ENCODE results near the gene ANKH. TPM values are rescaled to one million over a fixed set of nuclear protein-coding genes. Genes with fewer than 3 reads are reported as not detected.

ANKH gene
- total RNA-seq, 1 donor from 2014 or later: 0.19 TPM

- H3K9ac ChIP-seq: no peak overlapping the region
- H3K79me2 ChIP-seq (ENCODE audit: low read depth): no peaks in the 10 kb centered on the region
- H3K36me3 ChIP-seq: no peaks in the 10 kb centered on the region
- Mint-ChIP-seq H3K4me3 (no peak overlapping the region), H3K36me3 (no peaks in the 10 kb centered on the region), H3K4me1 (peaks cover 10% of the 10 kb centered on the region), H3K27me3 (ENCODE audit: insufficient read depth, low read depth) (peaks cover 5% of the 10 kb centered on the region), H3K27ac (no peak overlapping the region), H3K9me3 (no peaks in the 10 kb centered on the region)
- H3K27ac ChIP-seq: no peak overlapping the region
- peaks cover 11% of the 10 kb centered on the region for H3K4me1 ChIP-seq
- H4K20me1 ChIP-seq (ENCODE audit: low read depth): no peaks in the 10 kb centered on the region
- H3K27me3 ChIP-seq: no peaks in the 10 kb centered on the region
- H3K9me3 ChIP-seq (ENCODE audit: low read depth): no peaks in the 10 kb centered on the region
- H2AFZ ChIP-seq (replicated peaks): no peak overlapping the region
- H3K4me3 ChIP-seq: no peak overlapping the region
- TF ChIP-seq, protein P1, sequence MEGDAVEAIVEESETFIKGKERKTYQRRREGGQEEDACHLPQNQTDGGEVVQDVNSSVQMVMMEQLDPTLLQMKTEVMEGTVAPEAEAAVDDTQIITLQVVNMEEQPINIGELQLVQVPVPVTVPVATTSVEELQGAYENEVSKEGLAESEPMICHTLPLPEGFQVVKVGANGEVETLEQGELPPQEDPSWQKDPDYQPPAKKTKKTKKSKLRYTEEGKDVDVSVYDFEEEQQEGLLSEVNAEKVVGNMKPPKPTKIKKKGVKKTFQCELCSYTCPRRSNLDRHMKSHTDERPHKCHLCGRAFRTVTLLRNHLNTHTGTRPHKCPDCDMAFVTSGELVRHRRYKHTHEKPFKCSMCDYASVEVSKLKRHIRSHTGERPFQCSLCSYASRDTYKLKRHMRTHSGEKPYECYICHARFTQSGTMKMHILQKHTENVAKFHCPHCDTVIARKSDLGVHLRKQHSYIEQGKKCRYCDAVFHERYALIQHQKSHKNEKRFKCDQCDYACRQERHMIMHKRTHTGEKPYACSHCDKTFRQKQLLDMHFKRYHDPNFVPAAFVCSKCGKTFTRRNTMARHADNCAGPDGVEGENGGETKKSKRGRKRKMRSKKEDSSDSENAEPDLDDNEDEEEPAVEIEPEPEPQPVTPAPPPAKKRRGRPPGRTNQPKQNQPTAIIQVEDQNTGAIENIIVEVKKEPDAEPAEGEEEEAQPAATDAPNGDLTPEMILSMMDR (IDR thresholded peaks at IDR 0.05): no peak
- TF ChIP-seq EZH2 (IDR thresholded peaks at IDR 0.05) (no peak), EZH2phosphoT487 (IDR thresholded peaks at IDR 0.05) (no peak)
- DNase-seq (ENCODE audit: low spot score): no peak
- no peak overlapping the region for H3K4me2 ChIP-seq
- H3F3A ChIP-seq (ENCODE audit: low read depth): no peaks in the 10 kb centered on the region
These were observed 17.9 kb downstream of the ANKH start for GRCh38 chr5:14853685-14854084.

DNA sequence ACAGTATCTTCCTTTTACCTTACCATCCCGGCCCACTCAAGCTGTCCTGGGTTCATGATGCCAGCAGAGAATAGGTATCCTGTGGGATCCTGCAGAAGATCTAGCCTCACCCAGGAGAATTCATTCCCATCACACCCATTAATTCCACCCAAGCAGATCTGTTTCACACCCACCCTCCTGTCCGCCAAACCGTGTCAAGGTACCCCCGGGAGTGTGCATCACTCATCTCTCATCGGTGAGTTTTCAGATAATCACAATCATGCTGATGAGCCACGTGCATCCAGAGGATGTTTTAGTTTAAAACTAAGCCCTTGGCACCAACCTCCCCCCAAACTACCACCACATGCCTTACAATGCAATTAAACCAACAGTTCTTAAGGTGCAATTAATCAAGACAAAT lies 18.8 kb downstream of the ANKH start:
- no peak overlapping the region for H3K27ac ChIP-seq
- Mint-ChIP-seq H3K36me3 (no peaks in the 10 kb centered on the region), H3K4me3 (no peak overlapping the region), H3K9me3 (no peaks in the 10 kb centered on the region), H3K27ac (no peak overlapping the region), H3K27me3 (ENCODE audit: insufficient read depth, low read depth) (peaks cover 8% of the 10 kb centered on the region), H3K4me1 (peaks cover 10% of the 10 kb centered on the region)
- H4K20me1 ChIP-seq (ENCODE audit: low read depth): no peaks in the 10 kb centered on the region
- H2AFZ ChIP-seq (replicated peaks): no peak overlapping the region
- no peaks in the 10 kb centered on the region for H3K79me2 ChIP-seq (ENCODE audit: low read depth)
- no peaks in the 10 kb centered on the region for H3F3A ChIP-seq (ENCODE audit: low read depth)
- no peaks in the 10 kb centered on the region for H3K27me3 ChIP-seq
- no peak for DNase-seq (ENCODE audit: low spot score)
- peaks cover 11% of the 10 kb centered on the region for H3K4me1 ChIP-seq
- no peak overlapping the region for H3K4me2 ChIP-seq
- TF ChIP-seq, protein P1 (IDR thresholded peaks at IDR 0.05): no peak
- TF ChIP-seq EZH2phosphoT487 (IDR thresholded peaks at IDR 0.05) (no peak), EZH2 (IDR thresholded peaks at IDR 0.05) (no peak)
- no peak overlapping the region for H3K4me3 ChIP-seq
- H3K9me3 ChIP-seq (ENCODE audit: low read depth): no peaks in the 10 kb centered on the region
- no peak overlapping the region for H3K9ac ChIP-seq
- no peaks in the 10 kb centered on the region for H3K36me3 ChIP-seq

GRCh38 chr5:14851999-14852526 lies 19.5 kb downstream of the ANKH start:
- Mint-ChIP-seq H3K4me3 (no peak overlapping the region), H3K9me3 (no peaks in the 10 kb centered on the region), H3K27ac (no peak overlapping the region), H3K4me1 (peaks cover 10% of the 10 kb centered on the region), H3K27me3 (ENCODE audit: insufficient read depth, low read depth) (peaks cover 8% of the 10 kb centered on the region), H3K36me3 (no peaks in the 10 kb centered on the region)
- Histone ChIP-seq H2AFZ (replicated peaks) (no peak overlapping the region), H3K9me3 (ENCODE audit: low read depth) (no peaks in the 10 kb centered on the region), H3K27me3 (no peaks in the 10 kb centered on the region), H3K4me2 (no peak overlapping the region), H3F3A (ENCODE audit: low read depth) (no peaks in the 10 kb centered on the region), H3K27ac (no peak overlapping the region), H3K36me3 (no peaks in the 10 kb centered on the region), H3K9ac (no peak overlapping the region), H3K4me3 (no peak overlapping the region), H3K4me1 (peaks cover 11% of the 10 kb centered on the region), H3K79me2 (ENCODE audit: low read depth) (no peaks in the 10 kb centered on the region), H4K20me1 (ENCODE audit: low read depth) (no peaks in the 10 kb centered on the region)
- no peak for DNase-seq (ENCODE audit: low spot score)
- TF ChIP-seq, protein P1 (IDR thresholded peaks at IDR 0.05): no peak
- no peak for TF ChIP-seq EZH2phosphoT487 (IDR thresholded peaks at IDR 0.05)
- TF ChIP-seq EZH2 (IDR thresholded peaks at IDR 0.05): no peak

Measured in neural progenitor cell (in vitro differentiated cells).